AG10803 (cell line): Measurements from ENCODE around the gene TCF23.
A peak's percentile ranks its signal among the peaks of the same experiment; 100 is the strongest.

ENCODE experiments used
- DNase-seq: peaks from one replicate; pipeline ENCODE4 v3.0.0; 2010; ENCODE audit warnings: low read depth
- H3K4me3 ChIP-seq: 2 replicates; pipeline ENCODE4 v1.5.1; 2011; ENCODE audit warnings: mild to moderate bottlenecking, low read length, control low read depth
- TF ChIP-seq, protein P1 (sequence below): conservative IDR thresholded peaks from 2 replicates; pipeline ENCODE4 v1.5.1; 2011; ENCODE audit warnings: mild to moderate bottlenecking, low read length, control low read depth, inconsistent platforms

Gene TCF23

DNA sequence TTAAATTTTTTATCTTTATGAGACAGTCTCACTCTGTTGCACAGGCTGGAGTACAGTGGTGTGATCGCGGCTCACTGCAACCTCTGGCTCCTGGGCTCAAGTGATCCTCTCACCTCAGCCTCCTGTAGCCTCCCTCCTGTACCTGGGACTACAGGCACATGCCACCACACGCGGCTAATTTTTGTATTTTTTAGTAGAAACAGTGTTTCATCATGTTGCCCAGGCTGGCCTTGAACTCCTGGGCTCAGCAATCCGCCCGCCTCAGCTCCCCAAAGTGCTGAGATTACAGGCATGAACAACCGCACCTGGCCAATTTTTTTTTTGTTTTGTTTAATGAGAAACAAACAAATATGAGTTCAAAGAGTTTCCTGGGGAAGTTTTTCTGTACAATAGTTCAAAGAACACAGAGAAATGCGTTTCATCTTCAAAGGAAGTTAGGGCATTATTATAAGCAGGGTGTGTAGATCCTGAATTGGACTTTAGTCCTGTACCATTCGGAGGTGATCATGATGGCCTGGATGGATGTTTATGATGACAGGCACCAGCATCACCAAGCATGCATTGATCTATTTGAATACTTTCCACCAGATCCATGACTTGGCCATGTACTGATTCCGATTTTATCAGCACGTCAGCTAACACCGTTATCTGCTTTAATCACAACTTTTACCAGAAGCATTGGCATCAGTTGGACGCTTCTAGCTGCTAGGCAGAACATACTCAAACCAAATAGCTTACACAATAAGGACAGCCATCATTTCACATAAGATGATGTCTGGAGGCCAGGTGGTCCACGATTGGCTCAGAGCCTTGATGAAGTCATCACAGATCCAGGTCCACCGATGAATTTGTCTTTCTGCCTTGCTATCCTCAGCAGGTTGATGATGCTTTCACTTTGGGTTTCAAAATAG, 28.9 kb downstream of the TCF23 start:
- DNase-seq: no peak
- no peak overlapping the region for H3K4me3 ChIP-seq
- TF ChIP-seq, protein P1, sequence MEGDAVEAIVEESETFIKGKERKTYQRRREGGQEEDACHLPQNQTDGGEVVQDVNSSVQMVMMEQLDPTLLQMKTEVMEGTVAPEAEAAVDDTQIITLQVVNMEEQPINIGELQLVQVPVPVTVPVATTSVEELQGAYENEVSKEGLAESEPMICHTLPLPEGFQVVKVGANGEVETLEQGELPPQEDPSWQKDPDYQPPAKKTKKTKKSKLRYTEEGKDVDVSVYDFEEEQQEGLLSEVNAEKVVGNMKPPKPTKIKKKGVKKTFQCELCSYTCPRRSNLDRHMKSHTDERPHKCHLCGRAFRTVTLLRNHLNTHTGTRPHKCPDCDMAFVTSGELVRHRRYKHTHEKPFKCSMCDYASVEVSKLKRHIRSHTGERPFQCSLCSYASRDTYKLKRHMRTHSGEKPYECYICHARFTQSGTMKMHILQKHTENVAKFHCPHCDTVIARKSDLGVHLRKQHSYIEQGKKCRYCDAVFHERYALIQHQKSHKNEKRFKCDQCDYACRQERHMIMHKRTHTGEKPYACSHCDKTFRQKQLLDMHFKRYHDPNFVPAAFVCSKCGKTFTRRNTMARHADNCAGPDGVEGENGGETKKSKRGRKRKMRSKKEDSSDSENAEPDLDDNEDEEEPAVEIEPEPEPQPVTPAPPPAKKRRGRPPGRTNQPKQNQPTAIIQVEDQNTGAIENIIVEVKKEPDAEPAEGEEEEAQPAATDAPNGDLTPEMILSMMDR: no peak

DNA sequence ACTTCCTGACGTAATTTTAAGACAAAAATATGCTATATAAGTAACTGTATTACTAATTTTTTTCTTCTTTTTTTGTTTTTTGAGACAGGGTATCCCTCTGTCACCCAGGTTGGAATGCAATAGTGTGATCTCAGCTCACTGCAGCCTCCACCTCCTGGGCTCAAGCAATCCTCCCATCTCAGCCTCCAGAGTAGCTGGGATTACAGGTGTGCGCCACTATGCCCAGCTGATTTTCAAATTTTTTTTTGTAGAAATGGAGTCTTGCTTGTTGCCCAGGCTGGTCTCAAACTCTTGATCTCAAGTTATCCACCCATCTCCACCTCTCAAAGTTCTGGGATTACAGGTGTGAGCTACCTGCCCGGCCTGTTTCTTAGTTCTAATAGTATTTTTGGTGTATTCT, 29.7 kb downstream of the TCF23 start:
- DNase-seq: no peak
- TF ChIP-seq, protein P1: no peak
- H3K4me3 ChIP-seq: no peak overlapping the region

DNA sequence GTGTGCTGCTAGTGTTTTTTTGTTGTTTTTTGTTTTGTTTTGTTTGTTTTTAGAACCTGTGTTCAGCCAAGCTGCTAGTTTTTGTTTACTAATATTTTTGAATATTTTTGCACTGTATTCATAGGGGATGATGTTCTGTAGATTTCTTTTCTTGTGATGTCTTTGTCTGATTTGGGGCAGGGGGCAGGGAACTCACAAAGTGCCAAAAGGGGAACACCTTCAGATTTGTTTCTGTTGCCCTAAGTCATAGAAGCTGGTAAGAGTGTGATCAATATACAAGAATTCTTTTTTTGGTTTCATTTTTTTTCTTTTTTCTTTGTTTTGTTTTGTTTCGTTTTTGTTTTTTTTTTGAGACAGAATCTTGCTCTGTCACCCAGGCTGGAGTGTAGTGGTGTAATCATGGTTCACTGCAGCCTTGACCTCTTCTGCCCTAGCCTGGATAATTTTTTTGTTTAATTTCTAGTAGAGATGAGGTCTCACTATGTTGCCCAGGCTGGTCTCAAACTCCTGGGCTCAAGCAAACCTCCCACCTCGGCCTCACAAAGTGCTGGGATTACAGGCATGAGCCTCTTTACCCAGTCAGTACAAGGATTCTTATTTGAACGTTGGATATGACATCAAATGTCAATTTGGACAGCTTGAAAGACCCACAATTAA, 30.7 kb downstream of the TCF23 start:
- no peak overlapping the region for H3K4me3 ChIP-seq
- no peak for DNase-seq
- TF ChIP-seq, protein P1: no peak

DNA sequence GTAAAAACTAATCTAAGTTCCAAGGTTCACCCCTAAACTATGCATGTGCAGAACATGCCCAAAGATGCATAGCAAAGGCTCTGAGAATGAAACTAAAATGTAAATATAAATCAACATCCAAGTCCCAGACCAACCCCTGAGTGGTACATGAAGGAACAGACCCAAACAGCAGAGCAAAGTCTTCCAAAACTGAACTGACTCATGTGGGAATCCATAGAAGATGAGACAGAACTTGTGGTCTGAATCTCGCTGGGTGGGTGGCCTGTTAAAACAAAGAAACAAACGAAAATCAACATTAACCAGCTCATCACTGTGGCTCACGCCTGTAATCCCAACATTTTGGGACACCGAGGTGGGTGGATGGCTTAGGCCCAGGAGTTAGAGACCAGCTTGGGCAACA, 33.5 kb downstream of the TCF23 start:
- no peak overlapping the region for H3K4me3 ChIP-seq
- TF ChIP-seq, protein P1: no peak
- peak; percentile 62 for DNase-seq

DNA sequence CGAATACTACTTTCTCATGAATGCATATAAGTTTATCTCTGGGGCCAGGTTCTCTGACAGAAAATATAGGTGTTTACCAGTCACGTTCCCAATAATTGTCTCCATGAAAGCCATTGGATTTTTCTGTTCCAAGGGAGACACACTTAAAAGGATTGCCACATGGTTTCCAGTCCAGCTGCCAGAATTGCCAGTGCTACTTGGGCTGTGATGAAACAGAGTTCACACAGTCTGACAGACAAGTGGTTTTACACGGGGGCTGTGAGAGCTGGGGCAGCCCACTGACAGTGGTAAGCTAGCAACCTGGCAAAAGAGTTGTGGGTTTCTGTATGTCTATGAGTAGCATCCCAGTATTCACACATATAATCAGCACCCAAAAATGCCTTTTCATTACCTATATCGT, 35.3 kb downstream of the TCF23 start:
- TF ChIP-seq, protein P1: no peak
- DNase-seq: peak; percentile 78
- H3K4me3 ChIP-seq: no peak overlapping the region

DNA sequence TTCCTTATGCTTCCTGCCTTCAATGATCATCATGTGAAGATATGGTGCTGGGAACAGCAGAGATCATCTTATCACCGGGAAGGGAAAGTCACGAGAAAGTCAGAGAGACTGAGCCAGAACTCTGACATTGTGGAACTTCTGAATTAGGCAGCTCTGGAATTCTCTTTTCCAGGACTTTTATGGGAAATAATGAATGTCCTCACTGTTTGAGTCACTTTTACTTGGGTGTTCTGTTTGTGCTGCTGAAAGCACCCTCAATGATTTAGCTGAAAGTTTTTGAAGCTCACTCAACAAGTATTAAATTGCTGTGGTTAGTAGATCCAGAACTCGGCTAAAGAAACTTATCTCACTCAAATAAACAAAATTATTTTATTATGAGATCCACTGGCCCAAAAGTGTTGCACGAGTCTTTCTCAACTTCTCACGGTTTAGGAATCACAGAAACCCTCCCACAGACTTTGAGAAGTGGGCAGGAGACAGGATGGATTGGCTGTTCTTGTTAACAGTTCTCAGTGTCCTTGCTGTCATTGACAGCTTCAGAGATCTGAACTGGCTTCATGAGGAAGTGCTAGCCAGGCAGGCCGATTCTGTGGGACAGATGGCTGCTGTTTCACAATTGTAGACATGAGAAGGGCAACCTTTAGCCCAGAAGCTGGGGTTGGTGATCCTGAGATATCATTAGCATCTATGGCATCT, 36.7 kb downstream of the TCF23 start:
- TF ChIP-seq, protein P1: no peak
- H3K4me3 ChIP-seq: no peak overlapping the region
- peak; percentile 94 for DNase-seq
